Activated CD4-positive, alpha-beta T cell treated with anti-CD3 and anti-CD28 coated beads, Interleukin-2, amount 50 U/mL, for 16 hours (primary cell): ENCODE data around the gene FBN1.

Source experiments
- DNase-seq: peaks from one replicate; pipeline ENCODE4 v3.0.0-alpha.2; 2020

The FBN1 gene

DNA sequence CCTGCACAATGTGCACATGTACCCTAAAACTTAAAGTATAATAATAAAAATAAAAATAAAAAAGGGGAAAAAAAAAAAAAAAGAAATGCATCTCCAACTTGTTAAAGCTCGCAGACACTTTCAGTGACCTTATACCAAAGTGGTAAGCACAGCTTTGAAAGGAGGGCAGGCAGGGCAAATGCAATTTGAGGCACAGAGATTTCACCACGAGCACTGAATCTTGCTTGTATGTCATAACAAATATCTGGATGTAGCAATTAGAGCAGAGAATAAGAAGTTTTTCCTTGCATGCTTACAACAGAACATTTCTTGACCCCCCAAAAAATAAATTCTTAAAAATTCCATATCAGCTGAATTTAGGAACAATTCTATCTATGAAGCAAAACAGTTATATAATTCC is 66.5 kb downstream of the FBN1 start:
- no peak for DNase-seq

DNA sequence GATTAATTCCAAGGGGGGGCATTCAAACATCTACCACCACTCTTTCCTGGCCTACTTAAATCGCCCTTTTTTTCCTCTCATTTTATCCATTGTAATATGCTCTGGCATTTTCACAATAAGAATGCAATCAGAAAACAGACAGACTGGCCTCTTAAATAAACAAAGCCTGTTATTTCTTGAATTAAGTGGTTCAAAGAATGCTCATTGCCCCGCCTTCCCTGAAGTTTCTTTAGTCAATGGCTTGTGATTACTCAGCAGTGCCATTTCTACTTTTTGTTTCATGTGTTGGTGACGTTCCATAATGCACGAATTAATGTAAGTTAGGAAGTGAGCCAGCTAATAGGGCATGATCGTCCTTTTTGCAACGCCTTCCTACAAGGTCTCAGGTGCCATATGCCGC is 68.0 kb downstream of the FBN1 start:
- no peak for DNase-seq

DNA sequence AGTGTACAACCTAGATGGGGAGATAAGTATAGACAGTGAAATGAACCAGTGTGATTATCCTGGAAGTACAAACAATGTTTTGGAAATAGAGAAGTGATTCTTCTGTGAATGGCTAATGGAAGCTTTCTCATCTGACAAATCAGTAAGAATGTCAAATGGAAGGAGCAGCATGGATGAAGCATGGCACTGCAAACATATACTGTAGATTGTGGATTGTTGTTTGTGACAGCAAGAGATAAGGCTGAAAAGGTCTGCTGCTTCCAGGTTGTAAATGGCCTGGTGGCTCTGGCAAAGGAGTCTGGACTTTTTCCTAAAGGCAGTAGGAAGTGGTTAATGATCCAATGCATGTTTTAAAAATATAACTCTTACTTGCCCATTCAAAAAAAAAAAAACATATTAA is 71.3 kb downstream of the FBN1 start:
- no peak for DNase-seq

DNA sequence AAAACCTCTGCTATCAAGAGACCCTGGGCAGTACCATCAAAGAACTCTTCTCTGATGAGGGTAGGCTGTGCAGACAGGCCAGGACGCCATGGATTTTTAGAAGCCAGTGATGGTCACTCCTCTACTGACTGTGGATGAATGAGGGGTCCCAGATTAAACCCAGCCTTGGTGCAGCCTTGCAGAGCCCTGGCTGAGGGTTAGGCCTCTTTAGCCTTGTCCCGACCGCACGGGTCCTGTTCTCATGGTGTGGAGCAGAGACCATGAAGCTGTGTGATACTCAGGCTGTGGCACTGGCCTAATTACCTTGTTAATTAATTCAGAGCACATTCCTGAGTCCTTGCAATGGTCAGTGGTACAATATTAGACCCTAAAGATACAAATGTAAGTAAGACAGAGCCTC is 71.7 kb downstream of the FBN1 start:
- no peak for DNase-seq

DNA sequence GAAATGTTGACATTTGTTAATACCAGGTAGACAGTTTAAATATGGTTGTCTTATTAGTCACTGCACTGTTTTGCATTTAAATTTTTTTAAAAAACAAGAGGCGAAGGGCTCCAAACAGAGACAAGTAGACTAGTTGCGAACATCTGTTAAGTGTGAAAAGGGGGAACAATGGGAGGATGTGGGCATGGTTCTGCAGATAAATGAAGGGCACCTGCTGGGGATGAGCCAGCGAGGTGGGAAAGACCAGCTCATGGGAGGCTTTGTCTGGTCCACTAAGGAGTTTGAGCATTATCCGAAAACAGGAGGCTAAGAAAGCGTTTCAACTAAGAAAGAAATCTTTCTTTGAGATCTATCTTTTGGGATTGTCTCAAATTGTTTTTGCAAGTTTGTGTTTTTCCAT is 72.7 kb downstream of the FBN1 start:
- no peak for DNase-seq

DNA sequence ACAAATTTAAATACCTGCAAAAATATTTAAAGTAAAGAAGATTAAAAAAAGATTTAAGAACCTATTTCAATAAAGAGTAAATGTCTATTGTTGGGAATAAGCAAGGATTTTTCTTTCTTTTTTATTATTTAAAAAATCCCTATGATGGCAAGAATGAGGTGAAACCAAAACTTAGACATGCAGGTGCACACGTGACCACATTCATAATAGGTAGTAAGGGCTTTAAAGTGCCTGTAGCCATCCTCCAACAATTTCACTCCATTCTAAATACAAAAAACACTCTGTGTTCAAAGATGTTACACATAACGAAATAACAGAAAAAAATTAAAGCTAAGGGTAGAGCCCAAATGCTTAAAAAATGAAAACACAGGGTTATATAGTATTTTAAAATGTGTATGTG is 74.0 kb downstream of the FBN1 start:
- no peak for DNase-seq

DNA sequence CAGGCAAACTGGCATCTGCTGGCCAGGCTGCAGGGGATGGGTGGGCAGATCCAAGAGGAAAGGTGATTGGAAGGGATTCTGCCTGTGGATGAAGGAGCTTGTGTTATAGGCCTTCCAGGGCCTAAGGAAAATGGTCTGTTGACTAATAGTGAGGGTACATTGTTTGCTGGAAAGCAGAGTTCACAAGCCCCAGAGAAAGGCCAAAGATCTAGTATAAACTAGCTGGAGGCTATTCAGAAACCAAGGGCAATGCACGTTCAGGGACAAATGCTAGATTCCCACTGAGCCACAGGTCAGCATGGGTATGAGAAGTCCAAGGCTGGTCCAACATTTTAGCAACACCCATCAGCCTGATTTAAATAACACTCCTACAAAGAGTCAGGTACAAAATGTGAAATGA is 74.7 kb downstream of the FBN1 start:
- no peak for DNase-seq

DNA sequence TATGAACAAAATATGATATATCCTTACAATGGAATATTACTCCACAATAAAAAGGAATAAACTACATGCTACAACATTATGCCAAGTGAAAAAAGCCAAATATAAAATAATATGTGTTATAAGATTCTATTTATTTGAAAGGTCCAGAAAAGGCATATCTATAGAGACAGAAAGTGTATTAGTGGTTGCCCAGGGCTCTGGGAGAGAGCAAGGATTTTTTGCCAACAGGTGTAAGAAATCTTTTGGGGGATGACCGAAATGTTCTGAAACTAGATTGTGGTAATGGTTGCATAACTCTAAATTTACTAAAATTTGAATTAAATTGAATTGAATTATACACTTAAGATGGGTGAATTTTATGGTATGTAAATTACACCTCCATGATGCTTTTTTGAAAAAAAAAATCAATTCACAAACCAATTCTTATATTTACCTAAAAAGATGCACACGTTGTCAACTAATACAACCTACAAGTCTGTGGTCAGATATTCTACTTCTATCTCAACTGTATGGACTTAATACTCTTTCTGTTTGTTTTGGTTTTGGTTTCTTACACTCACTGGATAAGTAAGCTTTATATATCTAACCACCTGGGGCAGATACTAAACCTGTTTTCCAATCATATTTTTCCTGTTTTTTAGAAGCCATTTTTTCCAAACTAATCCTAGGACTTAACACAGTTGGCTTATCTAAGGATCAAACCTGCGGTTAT is 75.8 kb downstream of the FBN1 start:
- no peak for DNase-seq

DNA sequence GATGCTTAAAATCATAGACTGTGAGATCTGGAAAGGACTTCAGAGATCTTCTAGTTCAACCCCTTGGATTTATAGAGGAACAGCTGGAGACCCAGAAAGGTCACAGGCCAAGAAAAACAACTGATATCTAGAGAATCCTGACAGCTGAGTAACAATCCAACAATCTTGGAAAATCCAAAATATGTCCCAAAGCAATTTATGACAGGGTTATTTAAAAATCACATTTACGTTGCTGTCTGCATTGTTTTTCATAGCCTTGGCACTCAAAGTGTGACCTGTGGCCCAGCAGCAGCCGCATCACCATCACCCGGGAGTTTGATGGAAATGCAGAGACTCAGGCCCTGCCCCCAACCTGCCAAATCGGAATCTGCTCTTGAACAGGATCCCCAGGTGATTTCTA is 78.8 kb downstream of the FBN1 start:
- DNase-seq: no peak

DNA sequence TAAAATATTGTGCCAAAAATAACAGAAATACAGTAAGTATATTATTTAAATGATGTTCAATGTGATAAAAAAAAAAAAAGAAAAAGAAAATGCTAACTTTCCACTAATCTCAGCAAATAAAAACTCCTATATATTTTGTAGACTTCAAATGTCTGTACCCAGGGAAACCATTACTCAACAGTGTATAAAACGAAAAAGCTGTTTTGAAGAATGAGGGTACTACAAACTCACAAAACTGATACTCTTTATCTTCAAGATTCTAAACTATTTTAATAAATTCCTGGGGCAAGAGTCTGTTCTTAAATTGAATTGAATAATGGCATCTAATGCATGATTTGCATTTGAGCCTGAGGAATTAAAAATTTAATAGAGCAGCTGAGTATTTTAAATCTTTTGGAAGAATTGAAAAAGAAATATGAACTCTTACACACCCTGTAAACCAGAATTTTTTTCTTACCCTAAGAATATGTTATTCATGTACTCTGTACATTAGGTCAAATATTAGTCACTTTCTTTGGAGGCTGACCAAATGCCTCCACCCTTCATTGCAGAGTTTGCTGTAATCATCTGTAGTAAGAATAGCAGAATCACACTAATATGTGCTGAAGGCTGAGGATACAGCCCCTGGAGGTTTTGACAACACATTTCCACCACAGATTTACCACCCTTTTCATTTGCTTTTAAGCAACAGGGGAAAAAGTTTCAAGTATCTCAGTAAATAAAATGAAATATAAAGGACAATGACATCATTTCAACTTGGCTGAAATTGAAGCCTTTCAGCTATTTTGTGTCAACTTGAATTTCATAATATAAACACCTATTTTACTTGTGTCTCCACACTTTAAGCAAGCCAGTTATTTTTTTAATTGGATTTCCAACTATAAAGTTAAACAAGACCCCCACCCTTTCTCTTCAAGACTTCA is 79.7 kb downstream of the FBN1 start:
- DNase-seq: no peak

DNA sequence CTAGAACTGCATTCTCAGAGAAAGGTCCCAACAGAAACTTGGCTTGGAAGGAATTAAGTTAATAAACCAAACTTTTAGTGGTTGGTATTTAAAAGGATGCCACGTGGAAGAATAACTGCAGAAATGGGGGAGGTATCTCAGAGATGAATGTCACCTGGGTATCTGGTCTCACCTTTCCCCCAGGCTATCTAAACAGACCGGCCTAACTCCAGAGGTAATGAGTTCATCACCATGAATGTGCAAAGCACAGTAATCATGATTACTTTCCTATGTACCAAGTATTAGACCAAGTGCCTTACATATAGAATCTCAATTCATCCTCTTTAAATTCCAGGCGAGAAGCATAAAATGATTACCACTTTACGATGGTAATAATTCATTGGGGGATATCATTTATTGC is 80.8 kb downstream of the FBN1 start:
- DNase-seq: no peak

DNA sequence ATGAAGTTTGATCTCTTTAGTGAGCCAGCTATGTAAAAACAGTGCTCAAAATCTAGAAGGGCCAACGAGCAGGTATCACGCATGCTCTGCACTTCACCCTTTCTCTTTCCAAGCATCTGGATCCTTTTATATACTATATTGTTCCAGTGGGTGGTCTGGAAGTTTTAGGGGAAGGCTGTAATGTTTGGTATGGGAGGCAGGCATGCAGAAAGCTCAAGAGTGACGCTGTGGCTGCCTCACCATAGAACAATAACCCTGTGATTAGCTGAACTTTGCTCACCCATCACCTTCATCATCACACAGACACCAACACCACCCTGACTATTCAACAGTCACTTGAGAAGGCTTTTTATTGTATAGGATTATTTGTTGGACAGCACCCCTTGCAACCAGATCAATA is 81.6 kb downstream of the FBN1 start:
- DNase-seq: no peak

DNA sequence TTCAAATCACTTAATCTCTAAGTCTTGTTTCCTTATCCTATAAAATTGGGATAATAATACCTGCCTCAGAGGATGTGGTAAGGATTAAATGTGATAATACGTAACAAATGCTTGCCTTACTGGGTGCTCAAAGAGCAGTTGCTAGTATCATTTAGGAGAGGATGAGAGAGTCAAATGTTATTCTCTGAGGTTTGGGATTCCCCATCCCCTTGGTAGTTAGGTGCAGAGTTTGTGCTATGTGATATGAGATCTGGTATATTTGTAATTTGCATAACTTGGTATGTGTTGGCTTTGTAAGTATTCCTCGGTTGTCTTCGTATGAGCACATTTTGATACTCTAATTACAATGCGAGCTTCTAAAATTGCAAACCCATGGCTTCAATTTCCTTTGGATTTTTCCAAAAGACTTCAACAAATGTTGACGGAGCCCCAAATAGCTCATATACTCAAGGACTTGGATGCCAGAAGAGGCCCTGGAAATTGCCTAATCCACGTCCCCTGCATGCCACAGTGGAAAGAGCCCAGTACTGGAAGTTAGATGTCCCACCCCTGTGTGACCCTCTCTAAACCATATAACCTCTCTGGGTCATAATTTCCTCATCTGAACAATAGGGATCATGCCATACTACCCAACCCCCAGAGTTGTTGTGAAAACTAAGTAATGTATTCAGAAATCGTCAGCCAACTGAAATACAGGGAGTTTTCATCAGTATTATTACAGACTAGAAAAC is 85.0 kb downstream of the FBN1 start:
- DNase-seq: no peak

DNA sequence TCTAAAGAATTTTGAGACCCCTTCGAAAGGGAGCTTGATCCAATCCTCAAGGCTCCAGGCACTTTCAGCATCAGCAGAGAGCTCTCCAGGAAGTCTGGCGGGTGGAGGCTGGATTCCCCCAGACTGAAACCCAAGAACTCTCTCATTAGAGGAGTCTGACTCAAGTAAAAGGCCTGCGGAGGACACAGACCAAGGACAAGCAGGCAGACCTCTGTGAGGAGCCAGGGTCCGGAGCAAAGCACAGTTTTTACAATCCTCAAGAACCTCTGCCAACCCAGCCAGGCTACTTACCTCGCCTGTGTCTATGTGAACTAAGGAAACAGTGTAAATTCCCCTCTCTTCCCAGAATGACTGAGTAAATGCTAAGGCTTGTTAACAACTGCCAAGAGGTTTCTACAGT is 86.2 kb downstream of the FBN1 start:
- DNase-seq: no peak

DNA sequence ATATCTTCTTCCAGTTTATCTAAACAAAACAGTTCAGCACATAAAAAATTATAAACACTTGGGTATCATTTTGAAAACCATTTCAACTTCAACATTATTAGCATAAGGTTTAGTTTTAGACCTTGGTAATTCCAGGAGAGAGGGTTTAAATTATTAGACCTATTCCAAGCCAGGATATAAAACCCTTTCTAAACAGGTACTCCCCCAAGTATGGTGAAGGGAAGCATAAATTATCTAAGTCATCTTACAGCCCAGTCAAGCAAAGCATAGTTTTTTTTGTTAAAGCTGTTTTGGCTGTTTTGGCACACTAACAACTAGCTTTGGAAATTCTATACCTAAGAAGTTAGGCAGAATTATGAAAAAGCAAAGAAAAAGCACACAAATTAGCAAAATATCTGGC is 87.3 kb downstream of the FBN1 start:
- DNase-seq: no peak

DNA sequence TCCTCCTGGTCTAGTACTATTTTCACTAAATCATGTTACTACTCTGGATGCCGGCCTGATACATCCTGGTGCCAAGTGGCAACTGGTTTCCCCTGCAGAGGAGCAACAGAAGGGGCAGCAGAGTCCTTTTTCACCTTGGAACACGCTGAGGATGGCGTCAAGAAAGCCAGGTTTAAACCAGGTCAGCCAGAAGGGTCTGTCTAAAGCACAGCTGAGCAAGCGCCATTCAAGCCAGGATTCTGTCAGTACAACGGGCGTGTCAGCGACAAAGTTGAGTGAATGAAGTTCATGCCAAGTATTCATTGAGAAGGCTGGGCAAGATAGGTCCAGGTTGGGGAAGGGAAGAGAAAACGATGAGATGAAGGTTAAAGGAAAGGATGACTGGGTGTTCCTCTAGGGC is 88.2 kb downstream of the FBN1 start:
- DNase-seq: no peak

DNA sequence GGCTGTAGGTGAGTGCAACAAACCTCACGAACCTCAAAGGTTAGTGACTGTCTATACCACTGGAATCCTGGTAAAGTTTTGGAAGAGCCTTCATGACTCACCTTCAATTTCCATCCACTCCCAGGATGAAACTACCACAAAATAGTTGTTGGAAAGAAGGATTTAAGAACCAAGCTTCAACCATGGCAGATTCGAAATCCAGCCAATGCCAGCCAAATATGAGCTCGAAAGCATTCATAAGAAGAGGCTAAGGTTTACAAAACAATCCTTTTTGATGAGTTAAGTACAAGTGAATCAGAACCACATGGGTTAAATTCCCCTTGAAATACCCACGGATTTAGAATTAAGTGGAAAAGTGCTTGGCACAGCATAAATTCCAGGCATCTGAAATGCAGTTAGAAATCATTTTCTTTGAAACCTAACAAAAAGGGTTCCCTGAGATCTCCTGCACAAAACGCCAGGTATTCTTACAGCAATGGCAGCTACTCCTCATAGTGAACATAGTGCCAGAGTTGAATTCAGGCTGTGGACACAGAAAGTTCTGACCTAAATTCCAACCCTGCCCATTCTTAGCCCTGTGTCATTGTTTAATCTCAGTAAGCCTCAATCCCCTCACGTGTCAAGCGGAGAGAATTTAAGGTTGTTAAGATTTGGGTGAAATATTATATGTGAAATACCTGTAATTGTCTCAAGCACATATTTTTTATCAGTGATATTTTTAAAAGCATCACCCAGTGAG is 89.2 kb downstream of the FBN1 start:
- DNase-seq: no peak

DNA sequence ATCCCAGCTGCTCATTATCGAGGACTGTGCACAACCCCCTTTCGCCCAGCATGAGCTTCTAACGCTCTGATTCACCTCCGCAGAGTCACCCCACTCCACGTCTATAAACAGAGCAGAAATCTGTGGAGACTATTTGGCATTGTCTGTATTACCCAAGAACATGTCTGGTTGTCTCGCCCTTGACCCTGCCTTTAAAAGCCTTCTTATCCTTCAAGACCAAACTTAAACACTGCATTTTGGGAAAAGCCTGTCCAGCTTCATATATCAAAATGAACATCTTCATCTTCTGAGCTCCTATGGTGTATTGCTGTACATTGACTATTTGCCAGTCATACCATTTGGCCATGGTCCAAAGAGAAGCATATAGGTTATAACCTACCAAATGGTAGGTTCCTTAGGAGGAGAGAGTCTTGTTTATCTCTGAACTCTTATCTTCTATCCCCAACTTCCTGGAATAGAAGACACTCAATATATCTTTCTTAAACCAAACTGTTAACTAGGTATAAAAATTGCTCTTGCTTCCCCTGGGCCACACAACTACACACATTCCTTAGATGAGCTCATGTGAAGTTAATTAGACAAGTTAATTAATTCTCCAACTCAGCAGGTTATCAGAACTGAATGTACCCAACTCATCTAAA is 90.1 kb downstream of the FBN1 start:
- no peak for DNase-seq

DNA sequence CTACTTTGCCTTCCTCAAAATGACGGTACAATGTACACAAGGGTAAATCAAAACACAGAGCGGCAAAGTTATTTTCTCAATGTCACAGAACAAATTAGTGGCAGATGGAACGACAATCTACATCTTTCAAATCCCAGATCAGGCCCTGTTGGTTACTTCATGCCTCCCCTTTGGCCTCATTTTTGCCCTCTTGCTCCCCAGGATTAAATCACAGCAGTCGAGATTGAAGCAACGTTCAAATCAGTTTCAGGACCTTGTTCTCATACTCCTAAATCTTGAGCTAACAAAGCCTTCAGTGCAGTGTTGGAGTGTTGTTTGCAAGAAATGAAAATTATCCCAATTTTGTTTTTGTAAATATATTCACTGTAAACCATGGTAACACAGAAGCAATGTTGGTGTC is 91.4 kb downstream of the FBN1 start:
- no peak for DNase-seq

DNA sequence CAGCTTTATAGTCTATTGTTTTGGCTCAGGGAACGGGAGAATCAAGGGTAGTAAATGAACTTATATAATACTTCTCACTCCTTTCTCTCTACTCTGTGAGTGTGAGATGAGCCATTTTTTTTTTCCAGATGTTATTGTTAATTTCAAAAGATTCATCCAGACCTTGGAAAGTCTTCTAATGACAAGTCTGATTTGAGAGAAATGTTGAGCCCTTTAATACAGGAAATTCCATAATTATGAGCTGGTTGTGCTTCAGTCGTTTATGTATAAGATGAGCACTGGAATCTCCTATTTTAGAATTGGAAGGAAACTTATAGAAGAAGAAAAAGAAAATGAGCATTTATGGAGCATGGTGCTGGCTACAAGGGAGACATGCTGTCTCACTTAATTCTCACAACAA is 92.0 kb downstream of the FBN1 start:
- DNase-seq: no peak

DNA sequence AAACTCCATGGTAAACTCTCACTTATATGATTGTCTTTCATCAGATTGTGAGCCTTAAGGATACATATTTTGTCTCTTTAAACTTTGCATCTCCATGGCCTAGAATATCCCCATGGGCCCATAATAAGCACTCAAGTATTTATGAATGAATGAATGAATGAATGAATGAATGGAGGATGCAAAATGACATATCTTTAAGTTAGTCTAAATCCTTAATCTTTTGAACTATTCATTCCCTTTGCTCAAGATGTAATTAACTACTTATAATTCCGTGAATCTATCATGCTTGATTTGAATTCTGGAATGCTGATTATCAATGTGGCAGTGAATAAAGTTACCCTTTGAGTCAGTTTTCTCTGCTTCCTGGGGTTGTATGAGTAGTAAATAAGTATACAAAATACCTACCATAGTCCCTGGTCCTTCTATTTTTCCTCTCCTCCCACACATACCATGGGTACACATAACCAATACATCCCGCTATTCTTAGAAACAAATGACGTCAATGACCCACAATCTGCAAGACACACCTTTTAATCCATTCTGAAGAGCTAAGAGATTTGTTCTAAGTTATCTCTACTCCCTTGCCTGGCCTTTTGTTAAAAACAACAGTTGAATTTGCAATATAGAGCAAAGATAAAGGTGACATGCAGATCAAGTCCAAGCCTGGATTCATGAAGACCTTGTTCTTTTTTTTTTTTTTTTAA is 94.5 kb downstream of the FBN1 start:
- DNase-seq: no peak

DNA sequence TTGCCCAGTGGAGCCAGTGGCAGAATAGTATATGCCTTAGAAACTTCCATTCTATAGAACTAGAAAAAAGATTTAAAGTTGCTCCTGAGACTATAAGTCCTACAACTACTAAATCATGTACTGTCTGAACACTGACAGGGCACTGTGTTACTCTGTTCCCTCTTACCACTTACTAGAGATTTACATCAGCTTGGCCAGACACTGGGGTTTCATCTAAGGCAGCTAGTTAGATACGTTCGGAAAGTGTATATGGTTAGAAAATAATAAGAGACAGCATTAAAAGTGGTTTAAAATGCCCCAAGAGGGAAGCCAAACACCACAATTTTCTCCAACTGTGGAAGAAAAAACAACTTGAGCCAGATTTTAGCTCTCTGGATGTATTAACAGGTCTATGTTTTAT is 97.1 kb downstream of the FBN1 start:
- no peak for DNase-seq
